H9 (cell line): ENCODE data around the gene APOL1. TPM values are rescaled to one million over a fixed set of nuclear protein-coding genes. Genes with fewer than 3 reads are reported as not detected.

Experiments
- DNase-seq: peaks from one replicate; pipeline ENCODE4 v3.0.0-alpha.2; 2017
- H2AFZ ChIP-seq: one replicate; pipeline ENCODE4 v1.6.1; 2013; ENCODE audit warnings: mild to moderate bottlenecking, low read length, control low read depth, moderate library complexity
- H2AK5ac ChIP-seq: 2 replicates; pipeline ENCODE4 v1.6.1; 2013; ENCODE audit warnings: low read length, control low read depth, mixed read lengths; ENCODE audit not compliant: insufficient read length
- H2BK120ac ChIP-seq: one replicate; pipeline ENCODE4 v1.6.1; 2013; ENCODE audit warnings: low read depth, mild to moderate bottlenecking, low read length, control low read depth, inconsistent platforms; ENCODE audit not compliant: poor library complexity, severe bottlenecking
- H2BK12ac ChIP-seq: 2 replicates; pipeline ENCODE4 v1.6.1; 2013; ENCODE audit warnings: low read length, control low read depth, mixed read lengths, low read depth; ENCODE audit not compliant: insufficient read length
- H2BK15ac ChIP-seq: 2 replicates; pipeline ENCODE4 v1.6.1; 2013; ENCODE audit warnings: low read depth, low read length, control low read depth
- H2BK20ac ChIP-seq: one replicate; pipeline ENCODE4 v1.6.1; 2013; ENCODE audit warnings: low read depth, mild to moderate bottlenecking, low read length, control low read depth, inconsistent platforms; ENCODE audit not compliant: poor library complexity, severe bottlenecking
- H2BK5ac ChIP-seq: 2 replicates; pipeline ENCODE4 v1.6.1; 2013; ENCODE audit warnings: low read length, control low read depth, mixed read lengths; ENCODE audit not compliant: insufficient read length
- H3K14ac ChIP-seq: 2 replicates; pipeline ENCODE4 v1.6.1; 2013; ENCODE audit warnings: low read length, control low read depth; ENCODE audit not compliant: insufficient read depth
- H3K18ac ChIP-seq: 2 replicates; pipeline ENCODE4 v1.6.1; 2013; ENCODE audit warnings: low read depth, mild to moderate bottlenecking, mixed read lengths, low read length, control low read depth; ENCODE audit not compliant: insufficient read length
- H3K23ac ChIP-seq: 2 replicates; pipeline ENCODE4 v1.6.1; 2013; ENCODE audit warnings: low read length, control low read depth, mixed read lengths, low read depth; ENCODE audit not compliant: insufficient read length
- H3K23me2 ChIP-seq: 2 replicates; pipeline ENCODE4 v1.6.1; 2013; ENCODE audit warnings: low read depth, mild to moderate bottlenecking, mixed read lengths, low read length, control low read depth; ENCODE audit not compliant: insufficient read length, poor library complexity, severe bottlenecking
- H3K27ac ChIP-seq: 2 replicates; pipeline ENCODE4 v1.5.1; 2013; ENCODE audit warnings: low read length, control low read depth, mixed read lengths, low read depth; ENCODE audit not compliant: insufficient read length
- H3K27me3 ChIP-seq: 2 replicates; pipeline ENCODE4 v1.6.1; 2013; ENCODE audit warnings: low read length, control low read depth, inconsistent platforms; ENCODE audit not compliant: insufficient read depth
- H3K4ac ChIP-seq: 2 replicates; pipeline ENCODE4 v1.6.1; 2013; ENCODE audit warnings: low read depth, mild to moderate bottlenecking, control low read depth, inconsistent platforms, low read length, moderate library complexity
- H3K4me1 ChIP-seq: 2 replicates; pipeline ENCODE4 v1.6.1; 2013; ENCODE audit warnings: low read length, control low read depth, inconsistent platforms; ENCODE audit not compliant: insufficient read depth
- H3K4me2 ChIP-seq: 2 replicates; pipeline ENCODE4 v1.6.1; 2013; ENCODE audit warnings: low read length, control low read depth, mixed read lengths; ENCODE audit not compliant: insufficient read length, insufficient read depth
- H3K56ac ChIP-seq: 2 replicates; pipeline ENCODE4 v1.6.1; 2013; ENCODE audit warnings: low read depth, mild to moderate bottlenecking, mixed read lengths, low read length, control low read depth; ENCODE audit not compliant: insufficient read length
- H3K79me1 ChIP-seq: 2 replicates; pipeline ENCODE4 v1.6.1; 2013; ENCODE audit warnings: low read depth, mild to moderate bottlenecking, moderate library complexity, low read length, control low read depth, inconsistent platforms; ENCODE audit not compliant: insufficient read depth, poor library complexity, severe bottlenecking
- H3K79me2 ChIP-seq: 2 replicates; pipeline ENCODE4 v1.6.1; 2013; ENCODE audit warnings: low read length, control low read depth, inconsistent platforms; ENCODE audit not compliant: insufficient read depth
- H3K9ac ChIP-seq: 2 replicates; pipeline ENCODE4 v1.6.1; 2013; ENCODE audit warnings: low read length, control low read depth, mixed read lengths; ENCODE audit not compliant: insufficient read length; ENCODE audit errors: extremely low read depth
- H3K9me3 ChIP-seq: one replicate; pipeline ENCODE4 v1.6.1; 2013; ENCODE audit warnings: low read depth, low read length, inconsistent platforms; ENCODE audit not compliant: control insufficient read depth
- H3T11ph ChIP-seq: one replicate; pipeline ENCODE4 v1.6.1; 2013; ENCODE audit warnings: mild to moderate bottlenecking, low read length, control low read depth, inconsistent platforms
- H4K20me1 ChIP-seq: one replicate; pipeline ENCODE4 v1.6.1; 2013; ENCODE audit not compliant: control insufficient read depth, insufficient read length, insufficient read depth
- H4K5ac ChIP-seq: 2 replicates; pipeline ENCODE4 v1.6.1; 2013; ENCODE audit warnings: low read depth, mild to moderate bottlenecking, mixed read lengths, low read length, control low read depth; ENCODE audit not compliant: insufficient read length
- H4K8ac ChIP-seq: replicated peaks from 2 replicates; pipeline ENCODE4 v1.6.1; 2013; ENCODE audit warnings: low read length, control low read depth, mixed read lengths, low read depth; ENCODE audit not compliant: insufficient read length
- H4K91ac ChIP-seq: 2 replicates; pipeline ENCODE4 v1.6.1; 2013; ENCODE audit warnings: low read depth, mild to moderate bottlenecking, moderate library complexity, mixed read lengths, low read length, control low read depth; ENCODE audit not compliant: insufficient read length
- H3K27ac Mint-ChIP-seq, 3 experiments: 2 replicates in 2 of 3; 3 replicates in 1 of 3; pipeline ENCODE4 v1.8.0; 2020 to 2021; ENCODE audit warnings: mixed read lengths in 3 of 3, mild to moderate bottlenecking in 1 of 3, moderate library complexity in 1 of 3
- H3K27me3 Mint-ChIP-seq: 2 replicates; pipeline ENCODE4 v1.8.0; 2021; ENCODE audit warnings: low read depth, mild to moderate bottlenecking, moderate library complexity, mixed read lengths
- H3K36me3 Mint-ChIP-seq, 3 experiments: 2 replicates in 2 of 3; 3 replicates in 1 of 3; pipeline ENCODE4 v1.8.0; 2020 to 2021; ENCODE audit warnings: low read depth in 3 of 3, mixed read lengths in 3 of 3; ENCODE audit not compliant: insufficient read depth in 1 of 3
- H3K4me1 Mint-ChIP-seq, 2 experiments: 2 replicates each; pipeline ENCODE4 v1.8.0; 2020; ENCODE audit warnings: mixed read lengths in 2 of 2
- H3K4me3 Mint-ChIP-seq, 2 experiments: 2 replicates in 1 of 2; 3 replicates in 1 of 2; pipeline ENCODE4 v1.8.0; 2020 to 2021; ENCODE audit warnings: mild to moderate bottlenecking in 2 of 2, mixed read lengths in 2 of 2, moderate library complexity in 1 of 2
- H3K9me3 Mint-ChIP-seq, 2 experiments: 2 replicates in 1 of 2; 3 replicates in 1 of 2; pipeline ENCODE4 v1.8.0; 2020; ENCODE audit warnings: mild to moderate bottlenecking in 2 of 2, mixed read lengths in 2 of 2, moderate library complexity in 1 of 2
- WGBS: extraction: QIAGEN DNeasy Blood & Tissue Kit; methylation state at CpG from one replicate; pipeline ENCODE4 v1.1.7; 2013; ENCODE audit warnings: missing lambda C conversion rate, low lambda C conversion rate, mixed read lengths; ENCODE audit not compliant: insufficient read length; ENCODE audit errors: extremely low coverage; 5-methylcytosine and 5-hydroxymethylcytosine counted together
- total RNA-seq: library from RNA; stranded (reverse); gene quantifications from 2 replicates; pipeline ENCODE4 v1.2.1, GENCODE V29; 2021
- TF ChIP-seq, protein P1 (sequence below): fragments of 200-600 bp; sonication (generic); conservative IDR thresholded peaks from 3 replicates; pipeline ENCODE4 v1.8.0; 2021; ENCODE audit warnings: antibody characterized with exemption, mild to moderate bottlenecking

The APOL1 gene
- total RNA-seq, 1 experiment from 2014 or later, result not detected

DNA sequence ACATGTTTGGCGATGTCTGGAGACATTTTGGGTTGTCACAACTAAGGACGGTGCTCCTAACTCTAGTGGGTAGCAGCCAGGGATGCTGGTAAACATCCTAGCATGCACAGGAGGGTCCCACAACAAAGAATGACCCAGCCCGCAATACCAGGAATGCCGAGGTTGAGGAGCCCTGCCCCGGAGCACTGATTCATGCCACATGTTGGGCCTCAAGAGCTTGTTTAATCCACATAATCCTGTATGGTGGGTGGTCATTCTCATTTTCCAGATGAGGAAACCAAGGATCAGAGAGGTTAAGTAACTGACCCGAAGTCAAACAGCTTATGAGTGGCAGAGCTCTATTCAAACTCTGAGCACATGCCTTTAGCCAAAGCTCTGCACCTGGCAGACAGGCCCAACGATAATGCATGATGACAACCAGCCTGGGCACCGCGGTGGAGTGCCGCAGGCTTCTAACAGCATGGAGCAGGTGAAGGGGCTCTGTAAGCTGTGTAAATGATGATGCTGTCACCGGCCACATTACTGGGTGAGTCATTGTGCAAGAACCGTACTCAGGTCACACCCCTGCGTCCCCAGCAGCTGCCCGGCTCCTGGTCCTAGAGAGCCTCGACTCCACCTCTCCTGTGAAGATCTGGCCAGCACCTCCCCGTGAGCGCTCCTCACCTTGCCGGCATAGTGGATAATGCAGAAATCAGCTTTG is 58.6 kb downstream of the APOL1 start:
- H3K9me3 Mint-ChIP-seq, result no peaks in the 10 kb centered on the region
- no CpG with 5 or more reads among the region's 18 CpGs for WGBS
- H3K4me1 Mint-ChIP-seq, result no peaks in the 10 kb centered on the region
- Histone ChIP-seq H2BK12ac (no peak overlapping the region), H3K9me3 (no peaks in the 10 kb centered on the region), H2BK5ac (no peak overlapping the region), H3K56ac (no peak overlapping the region), H3K79me1 (no peaks in the 10 kb centered on the region), H3K18ac (no peak overlapping the region), H3T11ph (no peak overlapping the region), H3K79me2 (no peaks in the 10 kb centered on the region), H3K23me2 (no peaks in the 10 kb centered on the region), H2AK5ac (no peak overlapping the region), H4K20me1 (no peaks in the 10 kb centered on the region), H3K4ac (no peak overlapping the region), H2BK120ac (no peak overlapping the region), H2BK15ac (no peak overlapping the region), H3K4me1 (no peaks in the 10 kb centered on the region), H4K5ac (no peak overlapping the region), H2AFZ (no peak overlapping the region), H4K91ac (no peak overlapping the region), H3K4me2 (no peak overlapping the region), H3K27me3 (no peaks in the 10 kb centered on the region), H4K8ac (no peak overlapping the region), H3K9ac (no peak overlapping the region), H3K23ac (no peak overlapping the region), H3K27ac (no peak overlapping the region), H3K14ac (no peak overlapping the region), H2BK20ac (no peak overlapping the region)
- no peak overlapping the region for H3K4me3 Mint-ChIP-seq
- TF ChIP-seq, protein P1, sequence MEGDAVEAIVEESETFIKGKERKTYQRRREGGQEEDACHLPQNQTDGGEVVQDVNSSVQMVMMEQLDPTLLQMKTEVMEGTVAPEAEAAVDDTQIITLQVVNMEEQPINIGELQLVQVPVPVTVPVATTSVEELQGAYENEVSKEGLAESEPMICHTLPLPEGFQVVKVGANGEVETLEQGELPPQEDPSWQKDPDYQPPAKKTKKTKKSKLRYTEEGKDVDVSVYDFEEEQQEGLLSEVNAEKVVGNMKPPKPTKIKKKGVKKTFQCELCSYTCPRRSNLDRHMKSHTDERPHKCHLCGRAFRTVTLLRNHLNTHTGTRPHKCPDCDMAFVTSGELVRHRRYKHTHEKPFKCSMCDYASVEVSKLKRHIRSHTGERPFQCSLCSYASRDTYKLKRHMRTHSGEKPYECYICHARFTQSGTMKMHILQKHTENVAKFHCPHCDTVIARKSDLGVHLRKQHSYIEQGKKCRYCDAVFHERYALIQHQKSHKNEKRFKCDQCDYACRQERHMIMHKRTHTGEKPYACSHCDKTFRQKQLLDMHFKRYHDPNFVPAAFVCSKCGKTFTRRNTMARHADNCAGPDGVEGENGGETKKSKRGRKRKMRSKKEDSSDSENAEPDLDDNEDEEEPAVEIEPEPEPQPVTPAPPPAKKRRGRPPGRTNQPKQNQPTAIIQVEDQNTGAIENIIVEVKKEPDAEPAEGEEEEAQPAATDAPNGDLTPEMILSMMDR, result no peak
- DNase-seq, result no peak
- no peak overlapping the region for H3K27ac Mint-ChIP-seq
- peaks cover 50 to 86% (median 72%) of the 10 kb centered on the region in 3 experiments; a peak in 6 of 7 replicates for H3K36me3 Mint-ChIP-seq
- H3K27me3 Mint-ChIP-seq, result no peaks in the 10 kb centered on the region; the same call in 1 of the 2 replicates
